Mucosa of descending colon (tissue), 3 donors: ENCODE measurements around the gene GNAI1. TPM values are rescaled to one million over a fixed set of nuclear protein-coding genes. Genes with fewer than 3 reads are reported as not detected.

Experiments used
- ATAC-seq: fragments of 200-7000 bp; cut with Tn5 transposase; one replicate; pipeline ENCODE4 v1.9.1; 2020; ENCODE audit warnings: mild to moderate bottlenecking, moderate library complexity
- DNase-seq, 3 donors: peaks; one replicate each; pipeline ENCODE4 v3.0.0-alpha.2; 2020
- H3K36me3 ChIP-seq: fragments of 200-600 bp; one replicate; pipeline ENCODE4 v1.8.0; 2021; ENCODE audit warnings: low read depth, mild to moderate bottlenecking
- H3K4me1 ChIP-seq: fragments of 200-600 bp; one replicate; pipeline ENCODE4 v1.8.0; 2021; ENCODE audit warnings: low read depth, mild to moderate bottlenecking
- H3K4me3 ChIP-seq: fragments of 200-600 bp; one replicate; pipeline ENCODE4 v1.8.0; 2021; ENCODE audit warnings: mild to moderate bottlenecking
- H3K9me3 ChIP-seq: fragments of 200-600 bp; one replicate; pipeline ENCODE4 v1.8.0; 2021; ENCODE audit warnings: mild to moderate bottlenecking
- intact Hi-C, 2 donors: fragments of 100-400 bp; cut with DNase I in 1 of 2; cut with micrococcal nuclease in 1 of 2; formaldehyde crosslinking; loops; one replicate each; pipeline versions ENCODE4 v1.11.0 to v1.11.1; 2022; cut with DNase I, micrococcal nuclease
- total RNA-seq, 3 donors: library from RNA; stranded (reverse); fragmentation: NEBNext Ultra II Directional in 2 of 3; extraction: Animal tissue kit (Norgen Biotek cat#: 25700) in 2 of 3; gene quantifications; one replicate each; pipeline versions ENCODE4 v1.2.1 to v1.2.4, GENCODE V29; 2021 to 2023
- TF ChIP-seq, protein P1 (sequence below): fragments of 200-600 bp; IDR thresholded peaks from one replicate; pipeline ENCODE4 v1.8.0; 2022; ENCODE audit warnings: antibody characterized with exemption, mild to moderate bottlenecking
- donor health status: DM: no; HTN: no; CAD: no; lungs with moderate emphysema.
- donor health status: DM: no; HTN: no; CAD: no.
- donor health status: DM: no; HTN: yes; CAD: no.

The GNAI1 gene
- total RNA-seq, 3 donors from 2014 or later, result 18.1 to 59.3 (median 23.1) TPM

DNA sequence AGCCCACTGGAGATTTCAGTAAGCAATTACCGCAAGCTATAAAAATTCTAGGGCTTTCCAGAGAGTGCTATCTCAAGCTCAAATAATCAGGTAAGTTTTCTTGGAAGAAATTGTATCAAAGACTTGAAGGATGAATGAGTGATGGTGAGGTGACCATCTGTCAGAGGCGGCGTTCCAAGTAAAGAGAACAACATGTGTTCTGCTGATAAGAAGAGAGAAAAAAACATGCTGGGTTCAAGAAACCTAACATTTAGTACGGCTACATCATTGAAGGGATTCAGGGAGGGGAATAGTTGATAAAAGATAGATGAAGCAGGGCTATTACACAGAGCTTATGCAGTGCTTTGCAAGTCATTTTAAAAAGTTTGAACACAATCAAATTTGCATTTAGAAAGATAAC, 100.7 kb downstream of the GNAI1 start:
- no peaks in the 10 kb centered on the region for H3K9me3 ChIP-seq
- no peaks in the 10 kb centered on the region for H3K4me1 ChIP-seq
- TF ChIP-seq, protein P1, sequence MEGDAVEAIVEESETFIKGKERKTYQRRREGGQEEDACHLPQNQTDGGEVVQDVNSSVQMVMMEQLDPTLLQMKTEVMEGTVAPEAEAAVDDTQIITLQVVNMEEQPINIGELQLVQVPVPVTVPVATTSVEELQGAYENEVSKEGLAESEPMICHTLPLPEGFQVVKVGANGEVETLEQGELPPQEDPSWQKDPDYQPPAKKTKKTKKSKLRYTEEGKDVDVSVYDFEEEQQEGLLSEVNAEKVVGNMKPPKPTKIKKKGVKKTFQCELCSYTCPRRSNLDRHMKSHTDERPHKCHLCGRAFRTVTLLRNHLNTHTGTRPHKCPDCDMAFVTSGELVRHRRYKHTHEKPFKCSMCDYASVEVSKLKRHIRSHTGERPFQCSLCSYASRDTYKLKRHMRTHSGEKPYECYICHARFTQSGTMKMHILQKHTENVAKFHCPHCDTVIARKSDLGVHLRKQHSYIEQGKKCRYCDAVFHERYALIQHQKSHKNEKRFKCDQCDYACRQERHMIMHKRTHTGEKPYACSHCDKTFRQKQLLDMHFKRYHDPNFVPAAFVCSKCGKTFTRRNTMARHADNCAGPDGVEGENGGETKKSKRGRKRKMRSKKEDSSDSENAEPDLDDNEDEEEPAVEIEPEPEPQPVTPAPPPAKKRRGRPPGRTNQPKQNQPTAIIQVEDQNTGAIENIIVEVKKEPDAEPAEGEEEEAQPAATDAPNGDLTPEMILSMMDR, result no peak
- intact Hi-C loops, result no loop called here
- no peak overlapping the region for H3K4me3 ChIP-seq
- ATAC-seq (no peak), DNase-seq (no peak)
- no peaks in the 10 kb centered on the region for H3K36me3 ChIP-seq

DNA sequence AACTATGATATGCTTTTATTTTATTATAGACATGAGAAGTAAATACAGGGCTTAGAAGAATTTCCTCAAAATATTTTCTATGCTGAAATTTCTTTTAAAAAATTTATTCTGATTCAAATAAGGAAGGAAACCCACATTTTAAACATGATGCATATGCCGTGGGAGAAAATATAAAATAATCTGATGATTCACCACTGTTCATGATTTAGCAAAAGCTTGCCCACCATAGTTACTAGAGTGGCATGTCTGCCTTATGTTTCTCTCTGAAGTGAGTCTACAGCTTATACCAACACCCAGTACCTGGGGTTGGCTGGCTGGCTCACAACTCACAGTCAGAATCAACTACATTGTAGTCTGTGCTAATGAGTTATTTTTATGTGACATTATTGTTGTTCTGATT, 102.0 kb downstream of the GNAI1 start:
- ATAC-seq (no peak), DNase-seq (no peak)
- TF ChIP-seq, protein P1, result no peak
- intact Hi-C loops, result no loop called here
- Histone ChIP-seq H3K9me3 (no peaks in the 10 kb centered on the region), H3K36me3 (no peaks in the 10 kb centered on the region), H3K4me3 (no peak overlapping the region), H3K4me1 (no peaks in the 10 kb centered on the region)

DNA sequence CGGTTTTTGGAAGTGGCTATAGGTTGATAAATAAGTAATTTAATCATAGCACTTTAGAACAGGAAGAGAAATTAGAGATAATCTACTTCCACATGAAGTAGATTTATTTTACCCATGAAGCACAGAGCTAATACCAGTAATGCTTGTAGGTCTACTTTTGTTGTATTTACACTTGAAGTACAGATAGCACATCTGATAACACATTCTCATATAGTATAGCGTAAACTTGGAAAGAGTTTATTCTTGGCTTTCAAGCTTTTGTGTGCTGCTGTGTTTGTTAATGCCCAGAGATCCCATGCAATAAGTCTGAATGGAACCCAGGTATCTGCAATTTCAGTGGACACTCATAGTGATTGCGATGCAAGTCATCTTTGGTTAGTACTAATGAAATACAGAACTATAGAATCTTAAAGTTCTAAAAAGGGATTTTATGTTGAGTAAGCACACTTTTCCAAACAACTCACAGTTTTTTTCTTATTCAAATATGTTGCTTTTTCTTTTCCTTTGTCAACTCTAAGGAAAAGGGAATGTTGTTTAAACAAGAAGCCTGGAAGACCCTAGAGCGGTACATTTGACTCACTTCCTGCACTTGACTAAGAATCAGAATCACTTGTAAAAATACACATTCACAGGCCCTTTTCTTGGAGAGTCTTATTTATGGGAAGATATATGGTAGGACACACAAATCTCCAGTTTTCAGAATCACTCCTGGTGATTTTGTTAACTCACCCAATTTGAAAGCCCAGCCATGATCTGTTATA, 105.8 kb downstream of the GNAI1 start:
- H3K4me3 ChIP-seq, result no peak overlapping the region
- TF ChIP-seq, protein P1, result no peak
- no peak for ATAC-seq
- no peaks in the 10 kb centered on the region for H3K4me1 ChIP-seq
- H3K36me3 ChIP-seq, result no peaks in the 10 kb centered on the region
- intact Hi-C loops, result no loop called here
- no peaks in the 10 kb centered on the region for H3K9me3 ChIP-seq
- DNase-seq, result no peak

DNA sequence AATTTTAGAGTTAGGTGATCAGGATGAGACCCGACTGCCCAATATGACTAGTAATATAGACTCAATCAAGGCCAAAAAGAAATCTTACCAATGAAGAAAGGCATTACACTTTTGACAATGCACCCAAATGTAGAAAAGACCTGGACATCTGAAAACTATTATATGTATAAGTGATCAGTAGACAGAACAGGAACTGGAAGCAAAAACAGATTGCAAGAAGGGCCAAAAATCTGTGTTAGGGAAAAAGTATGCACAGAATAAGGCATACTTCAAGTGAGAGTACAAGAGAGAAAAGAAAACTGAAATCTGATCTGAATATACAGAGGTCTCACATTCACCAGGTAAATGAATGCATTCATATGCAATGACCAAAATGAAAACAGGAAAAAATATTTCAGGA, 107.0 kb downstream of the GNAI1 start:
- Histone ChIP-seq H3K4me1 (no peaks in the 10 kb centered on the region), H3K36me3 (no peaks in the 10 kb centered on the region), H3K4me3 (no peak overlapping the region), H3K9me3 (no peaks in the 10 kb centered on the region)
- ATAC-seq (no peak), DNase-seq (no peak)
- intact Hi-C loops, result no loop called here
- TF ChIP-seq, protein P1, result no peak

DNA sequence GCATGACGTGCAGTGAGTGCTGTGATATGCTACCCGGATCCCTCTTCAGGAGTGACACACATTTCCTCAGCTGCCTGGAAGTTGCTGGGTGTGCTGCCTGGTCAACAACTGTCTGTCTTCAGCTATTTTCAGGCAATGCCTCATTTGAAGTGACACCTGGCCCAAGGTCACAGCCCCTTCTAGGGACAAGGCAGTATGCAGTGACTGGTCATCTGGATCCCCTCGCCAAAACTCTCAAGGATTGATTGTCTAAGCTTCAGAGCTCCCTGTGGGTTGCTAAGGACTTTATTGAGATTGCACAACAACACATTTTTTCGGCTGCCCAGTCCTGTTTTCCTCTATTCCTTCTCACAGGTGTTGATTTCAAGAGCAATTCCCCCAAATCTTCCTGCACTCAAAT, 108.8 kb downstream of the GNAI1 start:
- intact Hi-C loops, result no loop called here
- no peaks in the 10 kb centered on the region for H3K4me1 ChIP-seq
- no peaks in the 10 kb centered on the region for H3K9me3 ChIP-seq
- ATAC-seq, result no peak
- H3K36me3 ChIP-seq, result no peaks in the 10 kb centered on the region
- TF ChIP-seq, protein P1, result no peak
- no peak for DNase-seq
- H3K4me3 ChIP-seq, result no peak overlapping the region
